ENCODE measurements around the gene KLHL10. TPM values are rescaled to one million over a fixed set of nuclear protein-coding genes. Genes with fewer than 3 reads are reported as not detected.

Gene KLHL10
- total and polyA plus RNA-seq, 9 of the 15 experiments (the other 6 are each of a cell fraction or from before 2014, with no cell fraction given): 0.06 to 0.56 (median 0.12) TPM; not detected in 5

DNA sequence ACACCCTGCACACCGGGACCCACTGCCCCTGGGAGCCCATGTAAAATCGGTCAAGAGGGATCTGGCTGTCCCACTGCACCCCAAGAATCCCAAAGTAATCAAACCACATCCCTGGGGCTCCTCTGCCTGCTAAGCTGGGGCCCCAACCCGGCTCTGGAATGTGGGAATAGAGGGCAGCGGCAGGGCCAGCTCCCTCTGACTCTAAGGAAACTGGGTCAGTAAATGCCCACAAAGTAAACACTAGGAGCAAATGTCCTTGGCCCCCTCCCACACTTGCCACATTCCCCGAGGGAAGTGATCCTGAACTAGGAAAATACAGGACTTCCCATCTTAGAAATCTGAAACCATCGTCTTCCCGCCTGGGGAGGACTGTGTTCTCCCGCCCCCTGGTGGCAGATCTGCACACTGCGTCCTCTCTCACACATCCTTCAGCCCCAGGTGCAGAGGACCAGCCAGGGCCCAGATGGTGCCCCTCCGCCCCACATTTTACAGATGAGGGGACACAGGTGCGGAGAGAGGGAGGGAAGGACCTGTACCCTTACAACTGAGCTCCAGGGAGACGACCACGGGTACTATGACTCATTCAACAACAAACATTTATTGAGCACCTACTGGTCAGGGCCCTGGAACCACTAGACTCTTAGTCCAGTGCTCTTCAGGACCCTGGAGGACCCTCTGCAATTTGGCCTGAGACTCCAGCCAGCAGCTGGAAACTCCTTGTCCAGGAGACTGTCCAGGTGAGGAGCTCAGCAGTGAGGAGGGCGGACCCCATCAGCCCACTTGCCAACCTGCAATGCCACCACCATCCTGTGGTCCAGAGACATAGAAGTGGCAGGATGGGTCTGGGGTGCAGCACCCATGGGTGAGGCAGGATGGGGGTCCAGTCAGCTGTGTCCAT, 36.0 kb upstream of the KLHL10 start:
- peak; percentile 95 for FAIRE-seq
- Histone ChIP-seq H3K4me3 (no peak overlapping the region), H3K27me3 (ENCODE audit: control insufficient read depth in 2 of 2, insufficient read depth in 2 of 2, low read length in 2 of 2) (no peaks in the 10 kb centered on the region), H3K4me2 (ENCODE audit: insufficient read depth, low read length) (no peak overlapping the region), H3K36me3 (ENCODE audit: control insufficient read depth, insufficient read depth, low read length) (no peaks in the 10 kb centered on the region), H3K4me1 (replicated peaks in 1 of 2; ENCODE audit: control insufficient read depth in 2 of 2, insufficient read depth in 2 of 2, low read length in 2 of 2) (peaks cover 9 to 29% of the 10 kb centered on the region in 2 experiments), H3K9me3 (replicated peaks; ENCODE audit: control insufficient read depth, insufficient read depth, low read depth, low read length) (no peaks in the 10 kb centered on the region), H3K9me1 (ENCODE audit: control insufficient read depth, insufficient read depth, low read length) (no peaks in the 10 kb centered on the region), H3K9ac (ENCODE audit: insufficient read depth in 1 of 2, low read depth in 2 of 2, low read length in 2 of 2) (peak overlapping the region in 1 of 2 experiments; percentile 11; a peak in 1 of 4 replicates), H4K20me1 (replicated peaks; ENCODE audit: control insufficient read depth, insufficient read depth, low read length) (no peaks in the 10 kb centered on the region), H3K79me2 (ENCODE audit: control insufficient read depth, insufficient read depth, low read length) (no peaks in the 10 kb centered on the region), H3K27ac (ENCODE audit: extremely low read depth, low read depth, low read length) (no peak overlapping the region), H2AFZ (ENCODE audit: low read depth, low read length) (peak overlapping the region; percentile 54)
- peak; percentile 87 for ATAC-seq
- no TSS peak for BruUV-seq (replicated peaks)
- ChIA-PET CTCF (ENCODE audit: low intra/inter-chr PET ratio) (interaction anchor here (0.5 to 2.5 kb wide), 4 partner anchors 16 to 63 kb away, joined by 3 to 48 read pairs (median 4); no protein-coding TSS in a partner anchor), POLR2A (interaction anchor here (0.6 to 1.1 kb wide), 3 partner anchors 16 to 134 kb away, joined by 3 to 4 read pairs (median 4); partner anchors contain the start of gene JUP)
- DNase-seq (ENCODE audit: extremely low read depth in 1 of 4, low spot score in 3 of 4): peak; percentile 79 to 86 (median 80)
- intact Hi-C loops (cut with micrococcal nuclease) (loop anchor here (1.0 to 10.0 kb wide), 4 partner anchors 17 to 157 kb away; no protein-coding TSS in a partner anchor), in situ Hi-C loops (cut with MboI) (loop anchor here (5.0 kb wide), 1 partner anchor 64 kb away; no protein-coding TSS in a partner anchor)
- WGBS (ENCODE audit: insufficient coverage, low coverage, missing lambda C conversion rate): 18% methylated on average over 14 of the region's 14 CpGs
- TF ChIP-seq, protein P1, sequence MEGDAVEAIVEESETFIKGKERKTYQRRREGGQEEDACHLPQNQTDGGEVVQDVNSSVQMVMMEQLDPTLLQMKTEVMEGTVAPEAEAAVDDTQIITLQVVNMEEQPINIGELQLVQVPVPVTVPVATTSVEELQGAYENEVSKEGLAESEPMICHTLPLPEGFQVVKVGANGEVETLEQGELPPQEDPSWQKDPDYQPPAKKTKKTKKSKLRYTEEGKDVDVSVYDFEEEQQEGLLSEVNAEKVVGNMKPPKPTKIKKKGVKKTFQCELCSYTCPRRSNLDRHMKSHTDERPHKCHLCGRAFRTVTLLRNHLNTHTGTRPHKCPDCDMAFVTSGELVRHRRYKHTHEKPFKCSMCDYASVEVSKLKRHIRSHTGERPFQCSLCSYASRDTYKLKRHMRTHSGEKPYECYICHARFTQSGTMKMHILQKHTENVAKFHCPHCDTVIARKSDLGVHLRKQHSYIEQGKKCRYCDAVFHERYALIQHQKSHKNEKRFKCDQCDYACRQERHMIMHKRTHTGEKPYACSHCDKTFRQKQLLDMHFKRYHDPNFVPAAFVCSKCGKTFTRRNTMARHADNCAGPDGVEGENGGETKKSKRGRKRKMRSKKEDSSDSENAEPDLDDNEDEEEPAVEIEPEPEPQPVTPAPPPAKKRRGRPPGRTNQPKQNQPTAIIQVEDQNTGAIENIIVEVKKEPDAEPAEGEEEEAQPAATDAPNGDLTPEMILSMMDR (IDR thresholded peaks at IDR 0.05 in 2 of 3, conservative IDR thresholded peaks at IDR 0.05 in 1 of 3; ENCODE audit: insufficient read depth in 2 of 3, low read depth in 1 of 3, low read length in 3 of 3): peak; percentile 92 to 97 (median 93)
- TF ChIP-seq CSDE1 (IDR thresholded peaks at IDR 0.05) (no peak), ZNF780A (CRISPR knock-in tag; IDR thresholded peaks at IDR 0.05) (no peak), TARDBP (IDR thresholded peaks at IDR 0.05) (no peak)
- TF ChIP-seq, protein P2, sequence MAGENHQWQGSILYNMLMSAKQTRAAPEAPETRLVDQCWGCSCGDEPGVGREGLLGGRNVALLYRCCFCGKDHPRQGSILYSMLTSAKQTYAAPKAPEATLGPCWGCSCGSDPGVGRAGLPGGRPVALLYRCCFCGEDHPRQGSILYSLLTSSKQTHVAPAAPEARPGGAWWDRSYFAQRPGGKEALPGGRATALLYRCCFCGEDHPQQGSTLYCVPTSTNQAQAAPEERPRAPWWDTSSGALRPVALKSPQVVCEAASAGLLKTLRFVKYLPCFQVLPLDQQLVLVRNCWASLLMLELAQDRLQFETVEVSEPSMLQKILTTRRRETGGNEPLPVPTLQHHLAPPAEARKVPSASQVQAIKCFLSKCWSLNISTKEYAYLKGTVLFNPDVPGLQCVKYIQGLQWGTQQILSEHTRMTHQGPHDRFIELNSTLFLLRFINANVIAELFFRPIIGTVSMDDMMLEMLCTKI (IDR thresholded peaks at IDR 0.05; ENCODE audit: partially characterized antibody): no peak
- TF ChIP-seq, protein P3, sequence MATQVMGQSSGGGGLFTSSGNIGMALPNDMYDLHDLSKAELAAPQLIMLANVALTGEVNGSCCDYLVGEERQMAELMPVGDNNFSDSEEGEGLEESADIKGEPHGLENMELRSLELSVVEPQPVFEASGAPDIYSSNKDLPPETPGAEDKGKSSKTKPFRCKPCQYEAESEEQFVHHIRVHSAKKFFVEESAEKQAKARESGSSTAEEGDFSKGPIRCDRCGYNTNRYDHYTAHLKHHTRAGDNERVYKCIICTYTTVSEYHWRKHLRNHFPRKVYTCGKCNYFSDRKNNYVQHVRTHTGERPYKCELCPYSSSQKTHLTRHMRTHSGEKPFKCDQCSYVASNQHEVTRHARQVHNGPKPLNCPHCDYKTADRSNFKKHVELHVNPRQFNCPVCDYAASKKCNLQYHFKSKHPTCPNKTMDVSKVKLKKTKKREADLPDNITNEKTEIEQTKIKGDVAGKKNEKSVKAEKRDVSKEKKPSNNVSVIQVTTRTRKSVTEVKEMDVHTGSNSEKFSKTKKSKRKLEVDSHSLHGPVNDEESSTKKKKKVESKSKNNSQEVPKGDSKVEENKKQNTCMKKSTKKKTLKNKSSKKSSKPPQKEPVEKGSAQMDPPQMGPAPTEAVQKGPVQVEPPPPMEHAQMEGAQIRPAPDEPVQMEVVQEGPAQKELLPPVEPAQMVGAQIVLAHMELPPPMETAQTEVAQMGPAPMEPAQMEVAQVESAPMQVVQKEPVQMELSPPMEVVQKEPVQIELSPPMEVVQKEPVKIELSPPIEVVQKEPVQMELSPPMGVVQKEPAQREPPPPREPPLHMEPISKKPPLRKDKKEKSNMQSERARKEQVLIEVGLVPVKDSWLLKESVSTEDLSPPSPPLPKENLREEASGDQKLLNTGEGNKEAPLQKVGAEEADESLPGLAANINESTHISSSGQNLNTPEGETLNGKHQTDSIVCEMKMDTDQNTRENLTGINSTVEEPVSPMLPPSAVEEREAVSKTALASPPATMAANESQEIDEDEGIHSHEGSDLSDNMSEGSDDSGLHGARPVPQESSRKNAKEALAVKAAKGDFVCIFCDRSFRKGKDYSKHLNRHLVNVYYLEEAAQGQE (IDR thresholded peaks at IDR 0.05; ENCODE audit: borderline replicate concordance): peak; percentile 94
- TF ChIP-seq, protein P3 (CRISPR knock-in tag; IDR thresholded peaks at IDR 0.05; ENCODE audit: low read depth): no peak

Measured in K562 (cell line).